CD4-positive, alpha-beta memory T cell (primary cell): Measurements from ENCODE around the gene SHISA7. TPM values are rescaled to one million over a fixed set of nuclear protein-coding genes. Genes with fewer than 3 reads are reported as not detected.

Source experiments
- CTCF ChIA-PET: fragments of 350-600 bp; sonication (Branson Sonifier 250); formaldehyde crosslinking; loops from one replicate; lab custom pipeline; 2021; ENCODE audit warnings: inconsistent platforms; ENCODE audit not compliant: partially characterized antibody; lab: Charles Lee
- POLR2A ChIA-PET: fragments of 350-600 bp; sonication (Branson Sonifier 250); formaldehyde crosslinking; loops from one replicate; lab custom pipeline; 2021; ENCODE audit not compliant: partially characterized antibody; lab: Charles Lee
- DNase-seq, 5 donors: peaks; one replicate each; pipeline versions ENCODE4 v3.0.0 to v3.0.0-alpha.2; 2020 to 2022; ENCODE audit warnings: mixed read lengths in 1 of 5
- H3K27ac ChIP-seq: one replicate; pipeline ENCODE4 v1.7.0; 2013; ENCODE audit warnings: low read depth, low read length
- H3K27me3 ChIP-seq: 2 replicates; pipeline ENCODE4 v1.7.0; 2013; ENCODE audit warnings: mild to moderate bottlenecking, low read length, moderate library complexity; ENCODE audit not compliant: insufficient read depth
- H3K36me3 ChIP-seq: 2 replicates; pipeline ENCODE4 v1.7.0; 2013; ENCODE audit warnings: mild to moderate bottlenecking, low read length, moderate library complexity; ENCODE audit not compliant: insufficient read depth
- H3K4me1 ChIP-seq: 2 replicates; pipeline ENCODE4 v1.7.0; 2013; ENCODE audit warnings: mild to moderate bottlenecking, low read length, moderate library complexity; ENCODE audit not compliant: insufficient read depth
- H3K4me3 ChIP-seq, 2 donors: one replicate each; pipeline ENCODE4 v1.7.0; 2013; ENCODE audit warnings: low read length in 2 of 2, mild to moderate bottlenecking in 1 of 2
- H3K9me3 ChIP-seq, 2 donors: one replicate each; pipeline ENCODE4 v1.7.0; 2013; ENCODE audit warnings: low read length in 2 of 2, control low read depth in 1 of 2; ENCODE audit not compliant: control insufficient read depth in 1 of 2
- H3K27ac Mint-ChIP-seq, 7 donors: one replicate each; pipeline ENCODE4 v1.8.0; 2020 to 2021; ENCODE audit warnings: mixed read lengths in 7 of 7, mild to moderate bottlenecking in 6 of 7, inconsistent platforms in 3 of 7, moderate library complexity in 3 of 7
- H3K27me3 Mint-ChIP-seq, 2 donors: one replicate each; pipeline ENCODE4 v1.8.0; 2020 to 2021; ENCODE audit warnings: mixed read lengths in 2 of 2
- H3K36me3 Mint-ChIP-seq, 2 donors: one replicate each; pipeline ENCODE4 v1.8.0; 2020 to 2021; ENCODE audit warnings: mixed read lengths in 2 of 2, inconsistent platforms in 1 of 2, mild to moderate bottlenecking in 1 of 2
- H3K4me1 Mint-ChIP-seq, 4 donors: one replicate each; pipeline ENCODE4 v1.8.0; 2020 to 2021; ENCODE audit warnings: mixed read lengths in 4 of 4, mild to moderate bottlenecking in 1 of 4
- H3K4me3 Mint-ChIP-seq, 8 donors: one replicate each; pipeline ENCODE4 v1.8.0; 2020 to 2021; ENCODE audit warnings: mixed read lengths in 8 of 8, mild to moderate bottlenecking in 7 of 8, moderate library complexity in 6 of 8, inconsistent platforms in 3 of 8
- H3K9me3 Mint-ChIP-seq, 8 donors: one replicate each; pipeline ENCODE4 v1.8.0; 2020 to 2021; ENCODE audit warnings: mixed read lengths in 8 of 8, mild to moderate bottlenecking in 5 of 8, inconsistent platforms in 3 of 8, moderate library complexity in 1 of 8
- intact Hi-C: fragments of 100-400 bp; cut with micrococcal nuclease; formaldehyde crosslinking; loops from one replicate; pipeline ENCODE4 v1.15.1; 2023
- polyA plus RNA-seq, 2 donors: library from polyadenylated mRNA; unstranded; fragments of 300-500 nt; fragmentation: Illumina TruSeq; gene quantifications; one replicate each; pipeline ENCODE4 v1.2.3, GENCODE V29; 2021
- total RNA-seq, 2 experiments: library from RNA; stranded (reverse); gene quantifications; one replicate each; pipeline ENCODE4 v1.2.3, GENCODE V29; 2021

Gene SHISA7
- total and polyA plus RNA-seq, 4 experiments from 2014 or later = not detected

- H3K27me3 ChIP-seq = no peaks in the 10 kb centered on the region
- DNase-seq = peak in 1 of 5 donors; percentile 7
- H3K4me1 ChIP-seq = peaks cover 22% of the 10 kb centered on the region
- no peaks in the 10 kb centered on the region for H3K9me3 ChIP-seq
- no peaks in the 10 kb centered on the region for H3K36me3 ChIP-seq
- no peak overlapping the region for H3K4me3 ChIP-seq
- Mint-ChIP-seq H3K27me3 (no peaks in the 10 kb centered on the region), H3K4me1 (peaks cover 14 to 38% (median 25%) of the 10 kb centered on the region in 4 donors), H3K27ac (peak overlapping the region in 3 of 7 donors; percentile 12 to 94 (median 73)), H3K4me3 (peak overlapping the region in 6 of 8 donors; percentile 5 to 88 (median 37)), H3K9me3 (no peaks in the 10 kb centered on the region), H3K36me3 (peaks cover 9 to 11% of the 10 kb centered on the region in 2 donors)
- H3K27ac ChIP-seq = no peak overlapping the region
- POLR2A ChIA-PET = interaction anchor here (1.0 to 3.0 kb wide), 3 partner anchors 30 to 136 kb away, joined by 3 to 17 read pairs (median 4); partner anchors contain the start of gene UBE2S
- intact Hi-C loops = no loop called here
- CTCF ChIA-PET = interaction anchor here (0.7 to 6.1 kb wide), 4 partner anchors 8 to 132 kb away, joined by 3 to 42 read pairs (median 4); no protein-coding TSS in a partner anchor
Measured at GRCh38 chr19:55474269-55475265, 31.5 kb upstream of the SHISA7 start.

- Histone ChIP-seq H3K9me3 (no peaks in the 10 kb centered on the region), H3K36me3 (no peaks in the 10 kb centered on the region), H3K4me3 (no peak overlapping the region), H3K4me1 (peaks cover 22% of the 10 kb centered on the region), H3K27me3 (no peaks in the 10 kb centered on the region), H3K27ac (no peak overlapping the region)
- peak in 1 of 5 donors; percentile 22 for DNase-seq
- intact Hi-C loops = no loop called here
- Mint-ChIP-seq H3K4me1 (peaks cover 6 to 28% (median 17%) of the 10 kb centered on the region in 4 donors), H3K36me3 (peaks cover 0 to 4% of the 10 kb centered on the region in 2 donors), H3K27ac (no peak overlapping the region), H3K27me3 (no peaks in the 10 kb centered on the region), H3K4me3 (no peak overlapping the region), H3K9me3 (no peaks in the 10 kb centered on the region)
- ChIA-PET POLR2A (interaction anchor here (1.4 kb wide), 1 partner anchor 66 kb away, joined by 4 read pairs; the partner anchor contains the start of gene UBE2S), CTCF (interaction anchor here (1.1 to 1.2 kb wide), 2 partner anchors 7 to 31 kb away, joined by 3 to 5 read pairs; no protein-coding TSS in a partner anchor)
Measured at GRCh38 chr19:55473225-55474012, 30.3 kb upstream of the SHISA7 start.

GRCh38 chr19:55472463-55472862 is 29.4 kb upstream of the SHISA7 start:
- no peak overlapping the region for H3K4me3 Mint-ChIP-seq
- no peaks in the 10 kb centered on the region for H3K36me3 ChIP-seq
- H3K27ac ChIP-seq = no peak overlapping the region
- no peaks in the 10 kb centered on the region for H3K9me3 Mint-ChIP-seq
- intact Hi-C loops = no loop called here
- H3K27me3 Mint-ChIP-seq = no peaks in the 10 kb centered on the region
- peaks cover 0 to 4% of the 10 kb centered on the region in 2 donors for H3K36me3 Mint-ChIP-seq
- CTCF ChIA-PET = no interaction called here
- no peaks in the 10 kb centered on the region for H3K27me3 ChIP-seq
- H3K4me1 Mint-ChIP-seq = peaks cover 2 to 25% (median 11%) of the 10 kb centered on the region in 4 donors
- H3K27ac Mint-ChIP-seq = no peak overlapping the region
- POLR2A ChIA-PET = no interaction called here
- no peak for DNase-seq
- H3K9me3 ChIP-seq = no peaks in the 10 kb centered on the region
- no peak overlapping the region for H3K4me3 ChIP-seq
- peaks cover 13% of the 10 kb centered on the region for H3K4me1 ChIP-seq

- CTCF ChIA-PET = interaction anchor here (0.9 to 2.2 kb wide), 3 partner anchors 33 to 217 kb away, joined by 3 to 12 read pairs (median 4); no protein-coding TSS in a partner anchor
- intact Hi-C loops = no loop called here
- Mint-ChIP-seq H3K4me3 (peak overlapping the region in 1 of 8 donors; percentile 49), H3K36me3 (no peaks in the 10 kb centered on the region), H3K9me3 (no peaks in the 10 kb centered on the region), H3K4me1 (peaks cover 2 to 20% (median 5%) of the 10 kb centered on the region in 4 donors), H3K27me3 (no peaks in the 10 kb centered on the region), H3K27ac (peak overlapping the region in 1 of 7 donors; percentile 62)
- peaks cover 7% of the 10 kb centered on the region for H3K4me1 ChIP-seq
- POLR2A ChIA-PET = interaction anchor here (0.7 kb wide), 1 partner anchor 128 kb away, joined by 3 read pairs; the partner anchor contains the start of gene FIZ1
- no peak overlapping the region for H3K27ac ChIP-seq
- no peak for DNase-seq
- no peaks in the 10 kb centered on the region for H3K36me3 ChIP-seq
- H3K27me3 ChIP-seq = no peaks in the 10 kb centered on the region
- H3K4me3 ChIP-seq = no peak overlapping the region
- no peaks in the 10 kb centered on the region for H3K9me3 ChIP-seq
Measured at GRCh38 chr19:55471266-55471665, 28.2 kb upstream of the SHISA7 start.

GRCh38 chr19:55468054-55468393 is 24.9 kb upstream of the SHISA7 start:
- Mint-ChIP-seq H3K27ac (peak overlapping the region in 2 of 7 donors; percentile 15 to 30), H3K4me1 (peaks cover under 1 to 5% (median 2%) of the 10 kb centered on the region in 4 donors), H3K36me3 (no peaks in the 10 kb centered on the region), H3K4me3 (peak overlapping the region in 1 of 8 donors; percentile 36), H3K27me3 (no peaks in the 10 kb centered on the region), H3K9me3 (no peaks in the 10 kb centered on the region)
- H3K36me3 ChIP-seq = no peaks in the 10 kb centered on the region
- intact Hi-C loops = loop anchor here (1.0 to 2.0 kb wide), 2 partner anchors 35 to 163 kb away; no protein-coding TSS in a partner anchor
- H3K27me3 ChIP-seq = no peaks in the 10 kb centered on the region
- ChIA-PET POLR2A (interaction anchor here (0.8 to 2.1 kb wide), 5 partner anchors 9 to 165 kb away, joined by 3 to 13 read pairs (median 4); partner anchors contain the start of genes FIZ1 and ZNF628), CTCF (interaction anchor here (0.9 to 4.3 kb wide), 27 partner anchors 9 to 390 kb away, joined by 3 to 69 read pairs (median 5); partner anchors contain the start of genes FIZ1, NAT14, ZNF628 and ZNF784)
- DNase-seq = no peak
- H3K9me3 ChIP-seq = no peaks in the 10 kb centered on the region
- H3K4me3 ChIP-seq = no peak overlapping the region
- H3K4me1 ChIP-seq = no peaks in the 10 kb centered on the region
- H3K27ac ChIP-seq = no peak overlapping the region

- Histone ChIP-seq H3K9me3 (no peaks in the 10 kb centered on the region), H3K4me3 (no peak overlapping the region), H3K27ac (no peak overlapping the region), H3K36me3 (no peaks in the 10 kb centered on the region), H3K27me3 (no peaks in the 10 kb centered on the region), H3K4me1 (peaks cover 2% of the 10 kb centered on the region)
- peak overlapping the region in 3 of 7 donors; percentile 30 to 38 (median 34) for H3K27ac Mint-ChIP-seq
- POLR2A ChIA-PET = interaction anchor here (0.8 to 2.1 kb wide), 5 partner anchors 9 to 165 kb away, joined by 3 to 13 read pairs (median 4); partner anchors contain the start of genes FIZ1 and ZNF628
- peaks cover 2 to 7% (median 4%) of the 10 kb centered on the region in 4 donors for H3K4me1 Mint-ChIP-seq
- intact Hi-C loops = loop anchor here (1.0 to 2.0 kb wide), 2 partner anchors 36 to 163 kb away; no protein-coding TSS in a partner anchor
- peak overlapping the region in 1 of 8 donors; percentile 36 for H3K4me3 Mint-ChIP-seq
- no peaks in the 10 kb centered on the region for H3K9me3 Mint-ChIP-seq
- H3K36me3 Mint-ChIP-seq = no peaks in the 10 kb centered on the region
- peak in 4 of 5 donors; percentile 52 to 61 (median 52) for DNase-seq
- CTCF ChIA-PET = interaction anchor here (0.6 to 4.3 kb wide), 39 partner anchors 9 to 390 kb away, joined by 3 to 69 read pairs (median 4); partner anchors contain the start of genes FIZ1, NAT14, ZNF628 and ZNF784
- no peaks in the 10 kb centered on the region for H3K27me3 Mint-ChIP-seq
Measured at GRCh38 chr19:55467236-55468053, 24.3 kb upstream of the SHISA7 start.
